CD4-positive, alpha-beta T cell treated with Interleukin-2 at 100 ng/mL for 4 hours (primary cell): ENCODE results near the gene DCST2.

Experiments
- DNase-seq: peaks from one replicate; pipeline ENCODE4 v3.0.0-alpha.2; 2020; ENCODE audit warnings: low spot score

The DCST2 gene

GRCh38 chr1:155026588-155026987 lies 7.0 kb downstream of the DCST2 start:
- no peak for DNase-seq

- no peak for DNase-seq
Measured at GRCh38 chr1:155026154-155026553, 7.4 kb downstream of the DCST2 start.

- no peak for DNase-seq
Measured at GRCh38 chr1:155024315-155024714, 9.3 kb downstream of the DCST2 start.

- no peak for DNase-seq
Measured at GRCh38 chr1:155023627-155024026, 10.0 kb downstream of the DCST2 start.

GRCh38 chr1:155022927-155023236 lies 10.7 kb downstream of the DCST2 start:
- no peak for DNase-seq

GRCh38 chr1:155022136-155022926 lies 11.2 kb downstream of the DCST2 start:
- DNase-seq = no peak

GRCh38 chr1:155019377-155020245 lies 14.0 kb downstream of the DCST2 start:
- DNase-seq = no peak

GRCh38 chr1:155018617-155019348 lies 14.8 kb downstream of the DCST2 start:
- no peak for DNase-seq

GRCh38 chr1:155017946-155018316 lies 15.7 kb downstream of the DCST2 start:
- no peak for DNase-seq

GRCh38 chr1:155017041-155017945 lies 16.3 kb downstream of the DCST2 start:
- DNase-seq = peak; percentile 92

- no peak for DNase-seq
Measured at GRCh38 chr1:155016231-155016831, 17.2 kb downstream of the DCST2 start.

GRCh38 chr1:155015527-155016230 lies 17.9 kb downstream of the DCST2 start:
- no peak for DNase-seq

GRCh38 chr1:155014709-155015508 lies 18.7 kb downstream of the DCST2 start:
- no peak for DNase-seq

- peak; percentile 30 for DNase-seq
Measured at GRCh38 chr1:155013632-155014031, 19.9 kb downstream of the DCST2 start.

GRCh38 chr1:155012776-155013602 lies 20.6 kb downstream of the DCST2 start:
- no peak for DNase-seq

- peak; percentile 37 for DNase-seq
Measured at GRCh38 chr1:155012026-155012546, 21.5 kb downstream of the DCST2 start.

- DNase-seq = no peak
Measured at GRCh38 chr1:155011437-155012025, 22.1 kb downstream of the DCST2 start.

- no peak for DNase-seq
Measured at GRCh38 chr1:155011004-155011416, 22.6 kb downstream of the DCST2 start.
